ENCODE data around the gene PAQR7.
"Not testable (repeated sequence)": the region's sequence is repeated elsewhere in the genome, so short reads cannot be mapped to it uniquely, and the experiment has no call there.

Gene PAQR7

DNA sequence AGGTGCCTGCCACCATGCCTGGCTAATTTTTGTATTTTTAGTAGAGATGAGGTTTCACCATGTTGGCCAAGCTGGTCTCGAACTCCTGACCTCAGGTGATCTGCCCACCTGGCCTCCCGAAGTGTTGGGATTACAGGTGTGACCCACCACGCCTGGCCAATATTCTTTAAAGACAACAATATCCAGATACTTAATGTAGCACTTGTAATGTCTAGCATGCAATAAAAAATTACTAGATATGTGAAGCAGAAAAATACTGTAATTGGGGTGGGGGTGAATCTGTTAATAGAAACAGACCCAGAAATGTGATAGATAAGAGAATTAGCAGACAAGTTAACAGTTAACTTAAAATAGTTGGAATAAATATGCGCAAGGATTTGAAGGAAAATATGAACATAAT is 35.7 kb downstream of the PAQR7 start:
- not testable (repeated sequence) for DNase-seq

DNA sequence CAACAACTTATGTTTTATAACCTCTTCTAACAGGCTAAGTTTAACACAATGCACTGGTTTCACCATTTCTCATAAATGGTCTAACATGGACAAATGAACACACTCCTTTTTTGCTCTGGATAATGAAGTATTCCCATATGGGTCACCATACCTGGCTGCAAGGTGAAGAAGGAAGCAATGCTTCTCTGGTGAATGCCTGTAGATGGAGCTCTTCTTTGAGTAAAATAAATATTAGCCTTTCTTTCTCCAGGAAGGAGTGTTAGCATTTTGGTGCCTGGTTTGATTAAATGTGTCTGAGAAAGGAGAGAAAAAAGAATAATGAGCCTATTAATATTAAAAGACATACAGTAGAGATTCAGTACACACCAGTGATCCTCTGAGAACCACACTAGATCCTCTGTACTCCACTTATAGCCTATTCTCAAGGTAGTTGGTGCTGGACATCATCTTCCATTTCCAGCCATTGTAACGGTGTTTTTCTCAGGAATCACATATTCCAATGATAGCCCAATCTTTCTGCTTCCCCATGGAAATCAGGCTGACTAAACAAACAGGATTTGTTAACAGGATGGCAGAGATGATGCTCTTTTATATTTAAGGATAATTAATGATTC is 38.1 kb downstream of the PAQR7 start:
- no peak for DNase-seq

DNA sequence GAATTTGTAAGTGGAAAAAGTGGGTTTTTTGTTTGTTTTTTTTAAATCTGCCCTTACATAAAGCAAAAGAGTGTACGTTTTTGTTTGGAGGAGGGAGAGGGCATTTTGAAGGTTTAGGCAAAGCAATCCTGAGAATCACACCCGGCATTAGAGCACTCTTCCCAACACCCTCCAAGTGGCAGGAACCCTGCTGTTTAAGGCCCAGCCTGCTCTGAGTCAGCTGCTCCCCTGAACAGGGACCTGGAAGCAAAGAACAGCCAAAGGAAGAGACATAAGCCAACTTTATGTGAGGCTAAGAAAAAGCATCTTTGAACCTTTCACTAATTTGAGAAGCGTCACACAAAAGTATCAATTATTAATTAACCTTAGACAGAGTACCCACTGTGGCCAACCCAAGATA is 38.8 kb downstream of the PAQR7 start:
- no peak for DNase-seq

DNA sequence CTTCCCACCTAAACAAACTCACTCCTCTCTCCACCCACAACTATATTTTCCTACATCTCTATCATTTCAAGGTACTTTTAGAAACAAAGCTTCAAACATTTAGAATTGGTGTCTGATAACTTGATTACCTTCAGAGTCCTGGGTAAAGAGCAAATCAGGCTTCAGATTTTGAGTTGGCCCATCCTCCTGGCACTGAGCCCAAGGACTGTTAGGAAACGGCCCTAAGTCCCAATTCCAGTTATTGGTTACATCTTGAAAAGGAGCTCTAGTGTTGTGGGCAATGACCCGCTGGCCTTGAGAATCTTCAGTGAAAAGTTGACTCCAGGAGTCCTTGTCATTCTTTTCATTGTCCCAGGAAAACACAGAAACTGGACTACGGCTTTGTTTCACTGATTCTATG is 40.6 kb downstream of the PAQR7 start:
- no peak for DNase-seq

DNA sequence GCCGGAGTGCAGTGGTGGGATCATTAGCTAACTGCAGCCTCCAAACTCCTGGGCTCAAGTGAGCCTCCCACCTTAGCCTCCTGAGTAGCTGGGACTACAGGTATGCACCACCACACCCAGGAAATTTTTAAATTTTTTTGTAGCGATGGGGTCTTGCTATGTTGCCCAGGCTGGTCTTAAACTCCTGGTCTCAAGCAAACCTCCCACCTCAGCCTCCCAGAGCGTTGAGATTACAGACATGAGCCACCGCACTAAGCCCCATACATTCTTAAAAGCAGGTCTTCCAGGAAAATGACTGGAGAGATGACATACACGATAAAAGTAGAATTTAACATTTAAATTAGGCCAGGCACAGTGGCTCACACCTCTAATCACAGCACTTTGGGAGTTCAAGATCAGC is 42.4 kb downstream of the PAQR7 start:
- DNase-seq = no peak

DNA sequence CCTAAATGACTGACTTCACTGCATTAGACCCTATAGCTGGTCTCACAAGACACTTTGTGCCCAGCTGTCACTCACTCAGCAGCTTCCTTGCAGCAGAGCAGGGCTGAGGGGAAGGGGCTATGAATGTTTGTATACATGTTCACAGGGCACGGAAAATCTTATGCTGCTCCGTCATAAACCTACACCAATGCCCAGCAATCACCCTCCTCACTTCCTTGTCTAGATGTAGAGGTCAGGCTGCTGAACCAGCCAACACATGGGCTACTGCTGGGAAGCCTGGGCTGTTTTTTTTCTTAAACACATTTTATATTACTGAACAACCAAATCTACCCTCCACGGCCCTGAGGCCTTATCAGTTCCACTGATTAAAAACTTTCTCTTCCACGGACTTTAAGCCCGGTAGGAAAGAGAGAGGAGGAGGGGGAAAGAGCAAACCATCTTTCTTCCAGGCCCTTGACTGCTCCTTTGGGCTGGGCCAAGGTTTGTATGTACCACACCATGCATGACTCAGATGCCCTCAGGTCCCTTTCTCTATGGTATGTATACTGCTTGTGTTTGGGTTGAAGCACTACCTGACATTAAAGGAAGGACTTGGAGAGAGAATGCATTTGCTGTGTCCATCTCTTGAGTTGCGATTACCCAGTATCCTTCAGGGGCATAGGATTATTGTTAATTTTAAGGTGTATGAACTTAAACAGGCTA is 43.0 kb downstream of the PAQR7 start:
- no peak for DNase-seq

DNA sequence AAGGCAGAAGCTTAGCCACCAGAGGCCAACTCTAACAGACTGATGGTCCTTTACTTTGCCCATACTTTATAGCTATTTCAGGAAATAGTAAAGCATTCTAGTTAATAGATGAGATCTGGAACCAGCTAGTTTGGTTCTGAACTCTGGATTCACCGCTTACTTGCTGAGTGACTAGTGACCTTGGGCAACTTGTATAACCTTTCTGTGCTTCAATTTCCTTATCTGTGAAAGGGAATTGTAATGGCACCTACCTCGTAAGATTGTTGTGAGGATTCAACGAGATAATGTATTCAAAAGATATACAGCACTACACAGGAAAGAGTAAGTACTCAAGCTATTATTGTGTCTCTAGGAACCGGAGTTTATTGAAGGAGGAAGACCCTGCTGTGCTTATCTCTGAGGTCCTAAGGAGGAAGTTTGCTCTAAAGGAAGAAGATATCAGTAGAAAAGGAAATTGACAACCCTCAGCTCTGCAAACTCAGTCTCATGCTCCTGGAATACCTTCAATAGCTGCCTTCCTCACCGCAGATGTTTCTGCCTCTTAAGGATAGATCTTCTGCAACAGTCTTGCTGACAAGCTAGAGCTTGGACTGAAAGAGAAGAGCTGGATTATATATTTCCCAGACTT is 43.8 kb downstream of the PAQR7 start:
- no peak for DNase-seq

DNA sequence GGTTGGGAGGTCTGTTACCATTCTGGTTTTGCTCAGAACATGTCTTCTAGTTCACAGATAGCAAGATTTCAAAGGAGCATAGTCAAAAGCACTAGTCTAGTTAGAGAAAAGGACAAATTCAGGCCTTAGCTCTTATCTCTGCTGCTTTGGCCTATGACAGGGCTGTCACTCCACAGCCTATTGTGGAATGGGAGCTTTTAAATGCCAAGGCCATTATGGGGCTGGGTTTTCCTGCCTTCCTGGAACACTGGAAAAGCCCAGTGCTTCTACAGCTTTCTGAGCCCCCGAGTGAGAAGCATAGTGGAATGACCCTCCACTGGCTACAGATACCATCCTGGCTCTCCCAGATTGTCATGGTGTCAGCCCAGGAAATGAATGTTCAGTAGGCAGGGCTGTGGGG is 46.5 kb downstream of the PAQR7 start:
- DNase-seq = no peak

DNA sequence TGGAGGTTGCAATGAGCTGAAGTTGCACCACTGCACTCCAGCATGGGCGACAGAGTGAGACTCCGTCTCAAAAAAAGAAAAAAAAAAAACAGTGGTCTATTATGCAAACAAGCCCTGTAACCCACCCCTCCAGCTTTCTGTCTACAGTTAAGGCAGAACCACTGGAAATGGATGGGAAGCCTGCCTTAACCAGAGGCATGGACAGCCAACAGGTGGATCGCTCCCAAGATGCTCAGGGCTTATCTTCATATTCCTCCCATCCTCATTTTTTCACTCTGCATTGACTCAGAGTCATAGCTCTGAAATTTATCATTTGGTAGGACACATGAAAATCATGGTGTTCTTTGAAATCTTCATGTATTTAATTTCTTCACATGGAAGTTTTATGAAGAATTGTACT is 47.0 kb downstream of the PAQR7 start:
- DNase-seq = no peak

DNA sequence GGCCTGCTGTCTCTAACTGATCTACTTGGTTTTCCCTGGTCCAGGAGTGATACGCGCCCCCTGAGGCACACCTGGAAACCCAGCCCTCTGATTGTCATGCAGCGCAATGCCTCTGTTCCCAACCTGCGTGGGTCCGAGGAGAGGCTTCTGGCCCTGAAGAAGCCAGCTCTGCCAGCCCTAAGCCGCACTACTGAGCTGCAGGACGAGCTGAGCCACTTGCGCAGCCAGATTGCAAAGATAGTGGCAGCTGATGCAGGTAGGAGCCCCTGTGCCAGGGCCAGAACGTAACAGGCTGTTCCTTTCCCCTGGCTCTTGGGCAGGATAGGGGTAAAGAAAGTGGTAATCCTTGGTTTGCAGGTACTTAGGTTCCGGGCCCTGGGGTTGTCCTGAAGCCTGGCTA is 48.9 kb downstream of the PAQR7 start:
- DNase-seq = no peak

DNA sequence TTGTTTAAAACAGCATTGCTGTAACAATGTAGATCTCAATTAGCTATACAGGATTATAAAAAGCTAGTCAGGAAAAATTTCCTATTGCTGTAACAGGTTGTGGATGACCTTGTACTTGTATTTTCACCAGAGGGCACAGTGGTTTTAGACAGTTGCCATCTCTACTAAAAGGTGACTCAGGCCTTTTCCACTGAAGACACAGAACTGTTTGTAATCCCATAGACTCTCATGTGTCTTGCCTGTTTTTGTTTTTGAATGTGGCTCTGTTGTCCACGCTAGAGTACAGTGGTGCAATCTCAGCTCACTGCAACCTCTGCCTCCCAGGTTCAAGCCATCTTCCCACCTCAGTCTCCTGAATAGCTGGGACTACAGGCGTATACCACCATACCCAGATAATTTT is 49.9 kb downstream of the PAQR7 start:
- no peak for DNase-seq

DNA sequence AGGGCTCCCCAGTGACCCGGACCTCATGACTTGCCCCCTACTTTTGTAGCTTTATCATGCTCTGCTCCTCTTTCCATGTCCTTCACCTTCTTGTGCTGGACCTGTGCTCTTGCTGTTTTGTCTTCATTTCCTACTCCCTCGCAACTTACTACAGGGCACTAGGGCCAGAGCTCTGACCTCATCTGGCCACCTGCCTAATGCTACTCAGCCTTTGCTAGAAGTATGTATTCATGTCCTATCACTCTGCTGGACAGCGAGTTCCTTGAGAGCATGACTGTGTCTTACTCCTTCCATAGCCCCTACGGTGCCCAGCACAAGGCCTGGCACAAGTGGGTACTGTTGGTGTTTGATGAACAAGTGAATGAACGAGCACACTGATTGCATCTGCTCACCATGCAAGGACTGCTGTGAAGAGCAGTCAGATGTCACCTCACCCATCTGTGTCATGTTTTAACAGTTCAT is 53.8 kb downstream of the PAQR7 start:
- DNase-seq = no peak

DNA sequence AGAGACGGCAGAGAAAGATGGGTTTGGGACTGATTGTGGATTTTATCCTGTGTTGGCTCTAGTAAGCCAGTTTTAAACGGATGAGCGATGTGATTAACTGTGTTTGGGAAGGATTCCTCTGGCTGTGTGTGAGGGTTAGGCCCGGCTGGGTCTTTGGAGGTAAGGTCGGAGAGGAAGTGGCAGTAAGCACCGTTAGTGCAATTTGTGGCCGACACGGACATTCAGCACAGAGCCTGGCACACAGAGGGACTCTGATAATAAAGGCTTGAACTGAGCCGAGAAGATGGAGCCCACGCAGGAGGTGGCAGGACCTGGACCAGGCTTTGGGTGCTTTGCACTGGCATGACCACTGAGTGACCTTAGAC is 54.4 kb downstream of the PAQR7 start:
- DNase-seq = no peak

DNA sequence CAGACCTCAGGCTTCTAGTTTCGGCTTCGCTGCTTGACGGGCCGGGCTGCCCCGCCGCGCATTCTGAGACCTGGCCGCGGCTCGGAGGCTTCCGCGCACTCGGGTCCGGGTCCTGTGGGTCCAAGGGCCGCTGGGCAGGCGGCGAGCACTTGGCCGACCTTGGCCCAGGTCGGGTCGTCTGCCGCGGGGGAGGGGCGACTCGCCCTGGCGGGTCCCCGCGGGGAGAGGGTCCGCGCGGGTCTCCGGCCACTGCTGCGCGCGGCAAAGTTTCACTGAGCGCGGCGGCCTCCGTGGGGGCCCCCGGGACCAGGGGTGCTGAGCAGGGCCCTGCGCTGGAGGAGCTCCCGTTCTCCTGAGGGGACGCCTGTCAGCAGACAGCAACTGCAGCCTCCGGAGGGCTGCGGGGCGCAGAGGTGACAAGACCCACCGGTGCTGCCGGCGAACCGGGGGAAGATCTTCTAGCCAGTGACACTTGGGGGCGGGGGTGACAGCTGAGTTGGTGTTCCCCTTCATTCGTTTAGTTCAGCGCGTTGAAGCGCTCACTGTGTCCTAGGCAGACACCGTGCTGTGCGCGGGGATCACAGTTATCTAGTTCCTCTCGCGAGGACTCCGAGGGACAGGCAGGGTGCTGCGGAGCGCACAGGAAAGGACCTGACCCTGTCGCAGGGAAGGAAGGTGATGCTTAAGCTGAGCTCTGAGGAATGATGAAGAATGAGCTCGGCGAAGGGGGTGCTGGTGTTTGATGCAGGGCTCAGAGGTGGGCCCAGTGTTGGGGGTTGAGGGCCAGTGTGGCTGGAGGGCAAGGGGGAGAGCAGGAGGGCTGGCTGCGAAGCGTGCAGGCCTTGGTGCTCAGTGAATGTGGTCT is 55.0 kb downstream of the PAQR7 start:
- peak; percentile 86 for DNase-seq

DNA sequence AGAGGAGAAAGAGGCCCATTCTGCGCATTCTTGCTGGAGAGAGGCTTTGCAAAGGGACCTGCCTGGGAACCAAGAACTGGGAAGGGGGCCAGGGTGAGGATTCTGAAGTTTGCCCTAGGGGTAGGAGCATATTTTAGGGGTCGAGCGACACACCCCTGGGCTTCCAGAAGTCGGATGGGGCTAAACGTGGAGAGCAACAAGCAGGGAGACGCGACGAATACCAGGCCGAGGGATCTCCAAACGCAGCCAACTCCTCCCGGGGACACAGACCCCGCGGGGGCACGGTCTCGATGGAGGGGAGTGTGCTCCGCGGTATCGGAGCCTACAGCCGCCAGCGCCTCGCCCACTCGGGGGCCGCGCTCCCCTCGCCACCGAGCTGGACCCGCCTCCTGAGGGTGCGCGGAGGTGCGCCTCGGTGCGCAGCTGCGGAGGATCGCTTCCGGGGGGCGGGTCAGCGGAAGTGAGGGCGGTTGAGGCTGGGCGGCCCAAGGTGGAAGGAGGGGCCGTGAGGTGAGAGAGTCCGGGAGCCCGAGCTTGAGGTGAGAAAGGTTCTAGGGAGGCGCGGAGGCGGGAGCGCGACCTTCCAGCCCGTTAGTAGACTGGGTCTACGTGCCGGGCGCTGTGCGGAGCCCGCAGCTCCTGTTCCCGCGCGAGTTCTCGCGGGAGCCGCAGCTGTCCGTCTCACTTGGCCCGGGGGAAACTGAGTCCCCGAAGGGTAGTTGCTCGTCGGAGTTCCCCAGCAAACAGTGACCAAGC is 55.8 kb downstream of the PAQR7 start, which contains the start of gene MTFR1L:
TSS of gene MTFR1L (plus strand) at position 464 of the 756 bp plus-strand sequence. CDS start 3,151 bp downstream, outside the sequence.
- peak; percentile 95 for DNase-seq

DNA sequence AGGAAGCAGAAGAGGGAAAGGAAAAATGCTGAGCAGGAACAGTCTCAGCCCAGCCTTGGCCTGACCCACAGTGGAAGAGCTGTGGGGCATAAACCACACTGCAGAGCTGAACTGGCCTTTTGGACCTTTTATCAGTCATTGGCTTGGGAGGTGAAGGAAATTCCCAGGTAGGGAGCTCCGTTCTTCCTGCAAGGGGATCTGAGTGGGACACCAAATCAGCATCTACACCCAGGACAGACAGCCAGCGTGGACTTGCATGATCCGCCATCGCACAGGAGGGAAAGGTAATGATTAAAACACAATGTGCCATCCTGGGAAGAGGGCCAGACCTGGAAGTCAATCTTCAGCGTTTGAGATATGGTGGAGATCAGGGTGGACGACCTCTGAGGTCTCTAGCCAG is 56.9 kb downstream of the PAQR7 start:
- no peak for DNase-seq

DNA sequence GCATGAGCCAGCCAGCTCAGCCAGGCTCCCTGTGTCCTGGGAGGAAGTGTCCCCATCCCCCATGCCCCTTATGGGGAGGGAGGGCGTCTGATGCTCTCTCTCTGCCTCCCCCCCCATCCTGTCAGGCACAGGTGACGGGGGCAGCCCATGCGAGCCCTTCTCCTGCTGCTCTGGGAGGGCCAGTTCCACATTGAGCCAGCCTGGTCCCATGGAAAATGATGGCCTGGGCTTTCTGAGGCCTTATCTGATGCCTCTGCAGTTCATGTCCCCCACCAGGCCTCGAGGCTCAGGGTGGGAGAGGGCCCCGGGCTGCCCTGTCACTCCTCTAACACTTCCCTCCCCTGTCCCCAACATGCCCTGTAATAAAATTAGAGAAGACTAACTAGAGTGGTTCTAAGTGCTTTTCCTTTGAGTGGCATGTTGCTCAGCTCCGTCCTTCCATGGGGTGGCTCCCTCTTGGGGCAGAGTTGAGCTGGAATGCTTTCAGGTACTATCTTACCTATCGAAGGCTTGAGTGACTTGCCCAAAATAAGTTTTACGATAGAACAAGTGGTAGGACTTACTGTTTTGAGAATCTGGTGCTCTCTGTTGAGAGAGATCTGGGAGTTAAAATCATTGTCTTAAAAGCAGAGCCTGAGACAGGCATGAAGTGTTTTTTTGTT is 57.5 kb downstream of the PAQR7 start:
- DNase-seq = no peak

DNA sequence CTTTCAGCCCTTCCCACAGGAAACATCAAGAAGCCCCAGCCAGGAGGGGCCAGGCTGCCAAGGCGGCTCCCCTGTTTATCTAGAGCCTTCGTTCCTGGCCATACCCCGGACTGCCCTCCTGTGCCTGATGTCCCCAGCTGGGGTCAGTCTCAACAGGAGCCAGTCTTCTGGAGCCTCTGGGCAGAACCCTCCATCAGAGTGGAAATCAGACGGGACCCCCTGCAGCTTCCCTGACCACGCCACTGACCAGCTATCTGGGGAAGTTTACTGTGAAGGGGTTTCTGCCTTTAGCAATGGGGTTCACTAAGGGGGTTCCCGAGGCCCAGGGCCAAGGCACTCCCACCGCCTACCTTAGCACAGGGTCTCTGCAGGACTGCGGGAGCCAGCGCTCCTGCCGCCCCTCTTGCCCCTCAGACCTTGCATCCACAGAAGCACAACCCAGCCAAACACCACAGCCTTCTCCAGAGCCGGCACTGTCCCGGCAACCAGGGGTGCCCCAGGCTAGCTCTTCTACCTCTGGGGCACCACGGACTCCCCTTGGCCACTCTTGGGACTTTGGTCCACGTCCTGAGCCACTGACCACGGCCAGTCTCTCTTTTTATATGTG is 59.3 kb downstream of the PAQR7 start:
- DNase-seq = no peak

DNA sequence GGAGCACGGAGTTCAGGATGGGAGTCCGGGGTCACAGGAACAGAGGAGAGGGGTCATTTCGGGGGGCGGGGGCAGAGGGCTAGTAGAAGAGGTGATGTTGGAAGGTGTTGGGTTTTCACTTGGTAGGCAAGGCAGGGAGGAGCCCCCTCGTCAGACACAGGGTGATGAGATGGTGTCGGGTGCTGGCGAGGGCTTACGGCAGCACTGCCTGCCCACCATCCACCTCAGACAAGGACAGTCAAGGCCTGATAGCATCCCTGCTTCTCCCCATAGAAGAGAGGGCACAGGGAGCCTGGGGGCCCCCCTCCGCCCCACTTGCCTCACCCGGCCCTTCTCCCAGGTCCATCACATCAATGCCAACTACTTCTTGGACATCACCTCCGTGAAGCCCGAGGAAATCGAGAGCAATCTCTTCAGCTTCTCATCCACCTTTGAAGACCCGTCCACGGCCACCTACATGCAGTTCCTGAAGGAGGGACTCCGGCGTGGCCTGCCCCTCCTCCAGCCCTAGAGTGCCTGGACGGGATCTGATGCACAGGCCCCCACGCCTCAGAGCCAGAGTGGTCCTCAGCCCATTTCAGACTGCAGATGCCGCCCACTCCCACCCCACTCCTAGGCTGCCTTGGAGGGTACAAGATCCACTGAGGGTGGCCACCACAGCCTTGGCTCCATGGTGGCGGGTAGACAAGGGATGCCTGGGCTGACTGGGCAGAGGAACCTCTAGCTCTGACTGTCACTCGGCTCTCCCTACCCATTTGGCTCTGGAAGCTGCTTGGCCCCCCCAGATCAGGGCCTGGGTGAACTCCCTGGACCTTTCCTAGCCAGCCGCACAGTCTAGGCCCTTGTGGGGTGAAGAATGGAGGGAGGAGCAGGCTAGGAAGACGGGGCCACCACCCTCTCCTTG is 60.0 kb downstream of the PAQR7 start:
- DNase-seq = no peak

DNA sequence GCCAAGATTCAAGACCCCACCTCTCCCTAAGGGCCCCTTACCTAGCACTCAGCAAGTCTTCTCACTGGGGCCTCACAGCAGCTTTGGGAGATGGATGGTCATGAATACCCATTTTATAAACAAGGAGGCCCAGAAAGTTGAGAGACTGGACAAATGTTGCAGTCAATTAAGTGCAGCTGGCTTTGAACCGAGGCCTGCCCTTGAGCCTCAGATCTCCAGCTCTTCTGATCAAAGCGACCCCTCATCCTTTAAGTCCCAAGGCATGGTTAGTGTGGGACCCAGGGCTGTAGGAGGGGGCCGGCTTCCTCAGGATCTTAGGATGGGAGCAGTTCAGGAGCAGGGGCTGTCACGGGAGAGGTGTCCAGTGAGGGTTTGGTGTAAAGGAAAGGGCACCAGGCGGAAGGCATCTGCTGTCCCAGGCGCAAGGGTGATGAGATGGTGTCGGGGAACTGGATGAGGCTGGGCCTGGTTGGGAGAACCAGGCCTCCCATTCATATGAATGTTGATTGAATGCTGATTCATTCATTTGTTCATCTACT is 60.9 kb downstream of the PAQR7 start:
- no peak for DNase-seq

Measured in activated CD8-positive, alpha-beta memory T cell treated with anti-CD3 and anti-CD28 coated beads for 24 hours (primary cell).